Measurements from ENCODE around the gene SLC38A10. TPM values are rescaled to one million over a fixed set of nuclear protein-coding genes. Genes with fewer than 3 reads are reported as not detected.

The SLC38A10 gene
- total RNA-seq, 1 donor from 2014 or later, result 261 TPM

GRCh38 chr17:81237591-81238489 lies 57.3 kb downstream of the SLC38A10 start:
- no peak for DNase-seq (ENCODE audit: low spot score in 2 of 2)
- Histone ChIP-seq H3K9me3 (no peaks in the 10 kb centered on the region), H3K4me3 (peak overlapping the region; percentile 88 to 95), H3K4me1 (peaks cover 6 to 23% of the 10 kb centered on the region in 2 donors), H3K27ac (no peak overlapping the region), H3K36me3 (peaks cover 2 to 8% of the 10 kb centered on the region in 2 donors), H3K27me3 (no peaks in the 10 kb centered on the region)
- intact Hi-C loops (cut with DNase I), result no loop called here
- TF ChIP-seq CTCF (IDR thresholded peaks at IDR 0.05), result no peak

GRCh38 chr17:81236784-81237183 lies 58.3 kb downstream of the SLC38A10 start:
- intact Hi-C loops (cut with DNase I), result no loop called here
- Histone ChIP-seq H3K36me3 (peaks cover 11 to 19% of the 10 kb centered on the region in 2 donors), H3K27me3 (no peaks in the 10 kb centered on the region), H3K4me3 (no peak overlapping the region), H3K4me1 (peaks cover 6 to 23% of the 10 kb centered on the region in 2 donors), H3K9me3 (no peaks in the 10 kb centered on the region), H3K27ac (no peak overlapping the region)
- DNase-seq (ENCODE audit: low spot score in 2 of 2), result no peak
- no peak for TF ChIP-seq CTCF (IDR thresholded peaks at IDR 0.05)

- peaks cover 18 to 26% of the 10 kb centered on the region in 2 donors for H3K36me3 ChIP-seq
- H3K4me3 ChIP-seq, result no peak overlapping the region
- TF ChIP-seq CTCF (IDR thresholded peaks at IDR 0.05), result no peak
- no peak for DNase-seq (ENCODE audit: low spot score in 2 of 2)
- peaks cover 6 to 23% of the 10 kb centered on the region in 2 donors for H3K4me1 ChIP-seq
- H3K27me3 ChIP-seq, result no peaks in the 10 kb centered on the region
- intact Hi-C loops (cut with DNase I), result no loop called here
- no peaks in the 10 kb centered on the region for H3K9me3 ChIP-seq
- no peak overlapping the region for H3K27ac ChIP-seq
Observed at GRCh38 chr17:81235822-81236740, 59.0 kb downstream of the SLC38A10 start.

DNA sequence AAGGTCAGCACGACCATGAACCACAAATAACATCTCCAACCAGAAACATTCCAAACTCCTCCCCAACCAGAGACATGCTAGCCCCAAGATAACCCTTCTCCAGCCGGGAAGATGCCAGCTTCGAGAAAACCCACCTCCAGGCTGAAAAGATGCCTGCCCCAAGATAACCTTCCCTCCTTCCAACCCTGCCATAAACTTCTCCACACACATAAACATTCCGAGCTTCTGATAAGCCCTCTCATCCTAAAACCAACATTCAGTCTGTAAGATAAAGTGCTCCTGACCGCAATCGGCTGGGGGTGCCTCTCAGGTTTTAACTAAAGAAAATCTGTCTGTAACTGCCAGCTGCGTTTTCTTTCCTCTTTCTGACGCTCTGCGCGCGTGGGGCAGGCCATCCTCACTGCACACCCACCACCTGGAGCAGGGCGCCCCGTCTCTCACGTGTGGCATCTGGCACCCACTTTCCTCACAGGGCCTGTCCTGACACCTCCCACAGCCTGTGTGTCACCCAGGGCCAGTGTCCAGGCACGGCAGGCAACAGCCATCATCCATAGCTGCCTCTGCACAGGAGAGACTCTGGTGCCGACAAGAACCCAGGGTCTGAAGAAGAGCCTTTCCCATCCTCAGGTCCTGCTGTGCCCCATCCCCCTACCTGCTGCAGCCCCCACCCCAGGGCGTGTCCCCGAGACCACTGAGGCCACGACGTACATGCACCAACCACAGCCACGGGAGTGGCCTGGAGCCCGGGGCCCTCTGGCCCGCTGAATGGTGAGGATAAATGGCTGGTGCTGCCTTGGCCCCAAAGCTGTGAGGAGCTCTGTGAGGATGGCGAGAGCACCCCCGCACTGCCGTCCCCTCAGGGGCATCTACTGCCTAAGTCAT lies 59.9 kb downstream of the SLC38A10 start:
- no peak for DNase-seq (ENCODE audit: low spot score in 2 of 2)
- no peak overlapping the region for H3K4me3 ChIP-seq
- no peak overlapping the region for H3K27ac ChIP-seq
- no peaks in the 10 kb centered on the region for H3K9me3 ChIP-seq
- peaks cover 5 to 20% of the 10 kb centered on the region in 2 donors for H3K4me1 ChIP-seq
- TF ChIP-seq CTCF (IDR thresholded peaks at IDR 0.05), result no peak
- intact Hi-C loops (cut with DNase I), result no loop called here
- H3K36me3 ChIP-seq, result peaks cover 27 to 35% of the 10 kb centered on the region in 2 donors
- H3K27me3 ChIP-seq, result no peaks in the 10 kb centered on the region

GRCh38 chr17:81234506-81234855 lies 60.6 kb downstream of the SLC38A10 start:
- Histone ChIP-seq H3K9me3 (no peaks in the 10 kb centered on the region), H3K4me1 (peaks cover 0 to 14% of the 10 kb centered on the region in 2 donors), H3K27ac (no peak overlapping the region), H3K36me3 (peaks cover 34 to 42% of the 10 kb centered on the region in 2 donors), H3K4me3 (no peak overlapping the region), H3K27me3 (no peaks in the 10 kb centered on the region)
- DNase-seq (ENCODE audit: low spot score in 2 of 2), result no peak
- intact Hi-C loops (cut with DNase I), result no loop called here
- no peak for TF ChIP-seq CTCF (IDR thresholded peaks at IDR 0.05)

All from ascending aorta (tissue), 2 donors.